ENCODE results near the gene PAFAH2.

DNA sequence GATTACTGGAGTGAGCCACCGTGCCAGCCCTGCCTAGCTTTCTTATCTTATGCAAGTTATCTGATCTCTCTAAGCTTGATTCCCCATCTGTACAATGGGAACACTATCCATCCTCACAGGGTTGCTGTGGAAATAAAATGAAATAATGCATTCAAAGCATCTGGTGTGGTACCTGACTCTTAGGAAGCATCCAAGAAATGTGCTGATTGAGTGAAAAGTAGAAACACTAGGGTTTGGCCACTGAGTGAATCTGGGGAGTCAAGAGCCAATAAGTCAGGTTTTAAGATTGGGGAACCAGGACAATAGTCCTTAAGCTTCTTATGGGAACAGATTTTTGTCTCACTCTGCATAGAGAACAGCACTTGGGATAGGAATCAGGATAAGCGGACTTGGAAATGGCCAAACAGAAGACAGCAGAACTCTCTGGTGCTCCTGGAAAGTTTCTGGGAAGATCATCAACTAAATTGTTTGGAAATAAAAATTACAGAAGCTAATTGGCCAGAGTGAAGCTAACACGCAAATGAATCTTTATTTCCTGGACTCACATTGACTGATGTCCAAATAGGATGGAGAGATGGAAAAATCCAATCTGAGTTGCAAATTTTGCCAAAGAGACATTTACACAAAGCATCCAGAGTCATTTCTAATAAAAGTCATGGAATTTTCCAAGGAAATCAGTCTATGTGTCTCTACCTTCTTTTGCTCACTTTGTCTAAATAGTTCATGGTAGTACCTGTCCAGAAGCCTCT lies 3.3 kb downstream of the PAFAH2 start:
- TF ChIP-seq, protein P1, sequence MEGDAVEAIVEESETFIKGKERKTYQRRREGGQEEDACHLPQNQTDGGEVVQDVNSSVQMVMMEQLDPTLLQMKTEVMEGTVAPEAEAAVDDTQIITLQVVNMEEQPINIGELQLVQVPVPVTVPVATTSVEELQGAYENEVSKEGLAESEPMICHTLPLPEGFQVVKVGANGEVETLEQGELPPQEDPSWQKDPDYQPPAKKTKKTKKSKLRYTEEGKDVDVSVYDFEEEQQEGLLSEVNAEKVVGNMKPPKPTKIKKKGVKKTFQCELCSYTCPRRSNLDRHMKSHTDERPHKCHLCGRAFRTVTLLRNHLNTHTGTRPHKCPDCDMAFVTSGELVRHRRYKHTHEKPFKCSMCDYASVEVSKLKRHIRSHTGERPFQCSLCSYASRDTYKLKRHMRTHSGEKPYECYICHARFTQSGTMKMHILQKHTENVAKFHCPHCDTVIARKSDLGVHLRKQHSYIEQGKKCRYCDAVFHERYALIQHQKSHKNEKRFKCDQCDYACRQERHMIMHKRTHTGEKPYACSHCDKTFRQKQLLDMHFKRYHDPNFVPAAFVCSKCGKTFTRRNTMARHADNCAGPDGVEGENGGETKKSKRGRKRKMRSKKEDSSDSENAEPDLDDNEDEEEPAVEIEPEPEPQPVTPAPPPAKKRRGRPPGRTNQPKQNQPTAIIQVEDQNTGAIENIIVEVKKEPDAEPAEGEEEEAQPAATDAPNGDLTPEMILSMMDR (IDR thresholded peaks at IDR 0.05; ENCODE audit: insufficient read depth, low read length, poor library complexity, severe bottlenecking) = no peak
- no peak for TF ChIP-seq EZH2phosphoT487 (conservative IDR thresholded peaks at IDR 0.05; ENCODE audit: low read length)
